ENCODE data around the gene ZFR2. TPM values are rescaled to one million over a fixed set of nuclear protein-coding genes. Genes with fewer than 3 reads are reported as not detected.

Gene ZFR2
- not detected in 2 replicates for total RNA-seq

DNA sequence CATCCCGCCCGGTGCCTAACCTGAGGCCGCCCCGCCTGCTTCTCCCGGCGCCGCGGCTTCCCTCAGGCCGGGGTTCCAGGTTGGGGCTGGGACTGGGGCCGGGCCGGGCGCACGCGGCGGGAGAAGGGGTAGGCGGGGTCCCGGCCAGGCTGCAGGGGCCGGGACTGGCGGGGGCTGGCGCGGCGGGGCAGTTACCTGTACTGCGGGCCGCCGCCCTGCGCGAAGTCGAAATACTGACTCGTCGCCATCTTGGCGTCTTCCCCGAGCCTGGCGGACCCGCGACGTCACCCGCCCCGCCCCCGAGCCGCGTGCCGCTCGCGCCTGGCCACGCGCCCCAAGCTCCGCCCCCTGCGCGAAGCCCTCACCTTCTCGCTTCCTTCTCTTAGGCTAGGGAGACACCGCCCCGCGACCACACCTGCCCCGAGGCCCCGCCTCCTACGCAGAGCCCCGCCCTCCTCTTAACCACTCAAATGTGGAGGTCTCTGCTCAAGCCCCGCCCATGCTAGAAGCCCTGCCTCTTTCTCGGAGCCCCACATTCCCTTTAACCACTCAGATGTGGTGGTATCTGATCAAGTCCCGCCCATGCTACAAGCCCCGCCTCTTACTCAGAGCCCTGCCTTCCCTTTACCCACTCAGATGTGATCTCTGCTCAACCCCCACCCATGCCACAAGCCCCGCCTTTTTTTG lies at the start of gene ZFR2:
ZFR2 (minus strand) TSS at position 269 of the 687 bp plus-strand sequence; CDS start at position 248, 21 bp downstream.

DNA sequence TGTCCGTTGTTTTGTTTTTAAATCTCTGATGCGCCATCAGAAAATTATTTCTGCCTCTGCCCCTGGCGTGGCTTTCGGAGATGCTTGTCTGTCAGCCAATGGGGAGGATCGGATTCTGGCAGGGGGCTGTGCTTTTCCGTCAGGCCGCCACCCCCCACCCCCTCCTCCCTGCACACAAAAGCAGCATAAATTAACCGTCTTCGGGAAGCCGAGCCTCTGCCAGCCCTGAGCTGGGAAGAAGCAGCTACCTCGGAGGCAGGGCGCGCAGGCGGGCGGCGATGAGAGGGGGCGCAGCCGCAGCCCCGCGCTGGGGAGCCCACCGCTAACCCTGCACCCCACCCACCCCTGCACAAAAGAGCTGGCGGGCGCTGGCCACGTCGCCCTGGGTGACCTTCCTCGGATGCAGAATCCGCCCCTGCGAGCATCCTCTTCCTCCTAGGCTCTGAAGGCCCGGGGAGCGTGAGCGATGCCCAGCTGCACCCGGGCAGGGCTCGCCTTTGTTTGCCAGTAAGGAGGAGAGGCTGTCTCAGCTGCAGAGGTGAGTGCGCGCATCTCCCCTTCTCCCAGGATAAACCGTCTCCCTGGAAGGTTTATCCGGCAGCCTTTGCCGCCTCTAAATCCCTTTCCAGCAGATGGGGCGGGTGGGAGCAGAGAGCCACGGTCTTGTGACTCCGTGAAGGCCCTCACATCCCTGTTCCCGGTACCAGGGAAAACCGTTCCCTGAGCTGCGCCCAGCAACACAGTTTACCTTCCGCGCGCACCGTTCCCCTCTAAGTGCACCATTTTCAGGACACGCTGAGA lies 11.8 kb upstream of the ZFR2 start, which contains the start of gene ATCAY:
ATCAY (plus strand) TSS at position 215 of the 801 bp plus-strand sequence. CDS start 5,083 bp downstream, outside the sequence.

DNA sequence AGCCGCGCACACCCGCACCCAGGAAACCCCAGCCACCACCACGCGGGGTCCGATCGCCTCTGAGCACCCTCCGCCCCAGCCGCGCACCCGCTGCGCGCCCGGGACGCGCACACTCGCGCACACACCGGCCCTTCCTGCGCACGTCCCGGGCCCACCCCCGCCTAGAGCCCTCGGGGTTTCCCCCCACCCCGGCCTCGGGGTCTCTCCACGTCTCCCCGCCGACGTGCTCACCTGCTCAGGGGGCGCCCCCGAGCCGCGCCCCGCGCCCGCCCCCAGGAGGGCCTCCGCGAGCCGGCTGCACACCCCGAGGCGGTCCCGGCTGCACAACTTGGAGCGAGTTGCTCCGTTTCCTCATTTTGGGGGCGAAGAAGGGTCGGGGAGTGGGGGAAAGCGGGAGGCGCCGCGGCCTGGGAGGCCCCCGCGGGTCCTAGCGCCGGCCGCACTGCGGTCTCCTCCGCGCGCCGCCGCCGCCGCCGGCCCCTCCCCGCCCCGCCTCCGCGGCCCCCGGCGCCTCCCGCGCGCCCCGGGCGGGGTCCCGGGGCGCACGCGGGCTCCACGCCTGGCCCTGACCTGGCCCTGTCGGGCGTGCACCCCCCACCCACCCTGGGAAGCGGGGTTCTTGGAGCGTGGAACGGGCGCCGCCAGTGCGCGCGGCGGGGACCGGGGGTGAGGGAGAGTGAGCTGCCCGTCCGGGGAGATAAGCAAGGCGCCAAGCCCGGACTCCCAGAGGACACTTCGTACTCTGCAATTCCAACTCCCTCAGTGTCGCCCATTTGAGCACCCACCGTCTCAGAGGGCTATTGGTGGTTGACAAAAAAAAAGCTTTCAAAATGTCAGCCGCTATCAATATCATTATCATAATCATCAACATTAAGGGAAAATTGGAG lies 82.7 kb downstream of the ZFR2 start, which contains the start of gene MATK:
MATK (minus strand) TSS at position 444 of the 887 bp plus-strand sequence. CDS start 1,246 bp downstream, outside the sequence.

DNA sequence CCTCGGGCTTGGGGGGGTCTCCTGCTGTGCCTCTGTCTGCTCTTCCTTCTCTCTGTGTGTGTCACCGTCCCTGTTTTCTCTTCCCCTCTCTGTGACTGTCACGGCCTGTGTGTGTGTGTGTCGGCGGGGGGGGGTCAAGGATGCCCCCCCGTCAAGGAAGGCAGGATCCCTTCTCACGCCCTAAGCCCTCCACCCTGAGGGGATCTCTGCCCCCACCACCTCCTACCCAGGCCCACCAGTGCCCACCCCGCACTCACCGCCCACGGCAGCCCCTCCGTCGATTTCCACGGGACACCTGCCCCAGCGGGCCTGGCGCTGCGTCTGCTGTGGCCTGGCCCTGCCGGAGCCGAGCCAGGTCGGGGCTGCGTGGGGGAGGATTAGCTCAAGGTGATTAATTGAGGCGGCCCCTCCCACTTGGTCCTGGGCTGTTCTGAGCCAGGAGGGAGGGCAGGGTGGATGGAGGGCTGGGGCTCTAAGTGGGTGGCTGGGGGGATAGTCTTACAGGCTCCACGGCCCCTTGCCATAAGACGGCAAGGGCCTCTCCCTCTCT lies 96.9 kb downstream of the ZFR2 start, which contains the start of gene RAX2:
RAX2 (minus strand) TSS at position 323 of the 550 bp plus-strand sequence. CDS start 486 bp downstream, outside the sequence.

DNA sequence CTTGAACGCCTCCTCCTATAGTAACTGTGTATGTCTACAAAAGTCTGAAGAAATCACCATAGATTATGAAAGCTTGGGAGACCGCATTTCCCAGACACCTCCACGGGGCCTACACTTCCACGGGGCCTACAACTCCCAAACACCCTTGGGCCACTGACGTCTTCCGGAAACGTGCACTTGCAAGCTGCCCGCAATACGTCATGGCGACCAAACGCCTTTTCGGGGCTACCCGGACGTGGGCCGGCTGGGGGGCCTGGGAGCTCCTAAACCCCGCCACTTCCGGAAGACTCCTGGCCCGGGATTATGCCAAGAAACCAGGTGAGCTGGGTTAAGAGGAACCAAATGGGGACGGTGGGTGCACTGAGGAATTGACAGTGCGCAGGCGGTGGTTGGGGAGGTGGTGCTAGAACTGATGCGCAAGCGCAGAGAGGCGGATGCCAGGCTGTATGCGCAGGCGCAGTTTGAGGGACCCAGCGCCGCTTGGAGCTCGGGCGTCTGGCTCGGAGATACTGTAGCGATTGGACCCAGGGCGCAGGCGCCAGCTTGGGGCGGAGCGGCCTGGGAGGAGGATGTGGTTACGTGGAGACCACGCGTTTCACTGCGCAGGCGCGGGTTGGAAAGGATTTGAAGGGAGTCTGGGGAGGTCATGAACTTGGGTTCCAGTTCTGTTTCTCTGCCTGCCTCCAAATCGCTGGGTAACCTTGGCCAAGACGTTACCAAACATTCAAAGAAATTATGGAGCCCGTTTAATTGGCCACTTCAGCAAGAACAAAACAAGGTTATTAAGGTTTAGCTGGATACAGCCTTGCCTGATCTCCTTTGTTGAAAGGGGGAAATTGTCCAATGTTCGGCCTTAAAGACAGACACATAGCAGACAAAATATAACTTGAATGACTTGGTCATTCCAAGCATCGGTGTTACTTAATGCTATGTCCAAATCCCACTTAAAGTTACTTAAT lies 106.1 kb downstream of the ZFR2 start, which contains the start of gene MRPL54:
MRPL54 (plus strand) TSS at position 182 of the 959 bp plus-strand sequence; CDS start at position 201, 19 bp downstream.

DNA sequence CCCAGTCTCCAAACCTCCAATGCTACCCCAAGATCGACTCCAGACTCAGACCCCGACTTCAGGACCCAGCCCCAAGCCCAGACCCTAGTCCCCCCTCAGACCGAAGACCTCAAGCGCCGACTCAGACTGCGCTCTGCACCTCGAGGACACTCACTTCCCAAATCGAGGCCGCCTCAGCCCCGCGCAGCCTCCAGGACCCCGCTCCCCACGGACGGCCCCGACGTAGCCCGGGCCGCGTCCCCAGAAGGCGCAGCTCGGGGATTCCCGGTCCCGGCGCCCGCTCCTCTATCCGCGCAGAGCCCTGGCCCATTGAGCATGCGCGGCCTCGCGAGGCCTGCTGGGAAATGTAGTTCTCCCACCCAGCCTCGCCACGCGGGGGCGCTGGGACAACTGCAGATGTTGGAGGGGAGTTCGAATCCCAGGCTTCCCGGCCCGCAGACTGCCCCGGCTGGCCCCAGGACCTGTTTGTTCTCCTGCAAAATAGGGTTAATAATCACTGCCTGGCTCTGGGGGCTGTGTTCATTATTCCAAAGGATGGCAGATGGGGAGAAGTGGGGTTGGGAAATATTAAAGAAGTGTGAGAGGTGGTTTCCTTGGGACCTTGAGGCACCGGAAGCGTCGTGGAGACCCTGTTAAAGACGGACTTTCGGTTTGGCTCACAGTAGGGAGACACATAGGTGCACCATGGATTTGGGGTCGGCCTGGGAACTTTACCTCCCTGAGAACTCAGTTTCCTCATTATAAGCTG lies 107.3 kb downstream of the ZFR2 start, which contains the start of gene APBA3:
APBA3 (minus strand) TSS at position 311 of the 748 bp plus-strand sequence. CDS start 1,428 bp downstream, outside the sequence.

Other genes starting within 250 kb of the ZFR2 start
- 23.2 and 34.0 TPM in 2 replicates for gene CACTIN, start 242.2 kb downstream of the ZFR2 start, total RNA-seq
- gene PIP5K1C, start 168.6 kb downstream of the ZFR2 start, total RNA-seq = 5.5 and 31.3 TPM in 2 replicates
- gene TJP3, start 160.7 kb downstream of the ZFR2 start, total RNA-seq = 1.0 and 4.4 TPM in 2 replicates
- 22.9 and 23.8 TPM in 2 replicates for gene APBA3, start 107.3 kb downstream of the ZFR2 start, total RNA-seq
- gene MRPL54, start 106.4 kb downstream of the ZFR2 start, total RNA-seq = 15.3 and 68.4 TPM in 2 replicates
- not detected in 2 replicates for gene RAX2, start 96.8 kb downstream of the ZFR2 start, total RNA-seq
- gene MATK, start 82.7 kb downstream of the ZFR2 start, total RNA-seq = under 0.01 and 0.57 TPM in 2 replicates
- not detected in 2 replicates for gene ATCAY, start 11.6 kb upstream of the ZFR2 start, total RNA-seq
- gene NMRK2, start 64.0 kb upstream of the ZFR2 start, total RNA-seq = not detected in 2 replicates
- gene DAPK3, start 102.1 kb upstream of the ZFR2 start, total RNA-seq = 129 and 136 TPM in 2 replicates
- 2,721 and 3,305 TPM in 2 replicates for gene EEF2, start 116.4 kb upstream of the ZFR2 start, total RNA-seq
- 14.7 and 20.6 TPM in 2 replicates for gene PIAS4, start 138.7 kb upstream of the ZFR2 start, total RNA-seq
- 22.2 and 67.0 TPM in 2 replicates for gene ZBTB7A, start 197.9 kb upstream of the ZFR2 start, total RNA-seq